GM19238 (cell line): ENCODE results near the gene RIGI.
"Not testable (repeated sequence)": the region's sequence is repeated elsewhere in the genome, so short reads cannot be mapped to it uniquely, and the experiment has no call there.

ENCODE experiments used
- DNase-seq: peaks from one replicate; pipeline ENCODE4 v3.0.0; 2011; ENCODE audit warnings: low spot score; ENCODE audit not compliant: insufficient read length

Gene RIGI

GRCh38 chr9:32526041-32526706 lies at the start of gene RIGI:
RIGI (minus strand) TSS chr9:32526196; CDS start chr9:32526166, 30 bp downstream.
- peak; percentile 17 for DNase-seq

GRCh38 chr9:32574858-32575257 lies 48.9 kb upstream of the RIGI start:
- no peak for DNase-seq

GRCh38 chr9:32573821-32574220 lies 47.8 kb upstream of the RIGI start:
- no peak for DNase-seq

- DNase-seq = peak; percentile 83
Measured at GRCh38 chr9:32572900-32573523, 47.0 kb upstream of the RIGI start, which contains the start of gene NDUFB6. NDUFB6 (minus strand) TSS chr9:32573159; CDS start chr9:32573060, 99 bp downstream.

DNA sequence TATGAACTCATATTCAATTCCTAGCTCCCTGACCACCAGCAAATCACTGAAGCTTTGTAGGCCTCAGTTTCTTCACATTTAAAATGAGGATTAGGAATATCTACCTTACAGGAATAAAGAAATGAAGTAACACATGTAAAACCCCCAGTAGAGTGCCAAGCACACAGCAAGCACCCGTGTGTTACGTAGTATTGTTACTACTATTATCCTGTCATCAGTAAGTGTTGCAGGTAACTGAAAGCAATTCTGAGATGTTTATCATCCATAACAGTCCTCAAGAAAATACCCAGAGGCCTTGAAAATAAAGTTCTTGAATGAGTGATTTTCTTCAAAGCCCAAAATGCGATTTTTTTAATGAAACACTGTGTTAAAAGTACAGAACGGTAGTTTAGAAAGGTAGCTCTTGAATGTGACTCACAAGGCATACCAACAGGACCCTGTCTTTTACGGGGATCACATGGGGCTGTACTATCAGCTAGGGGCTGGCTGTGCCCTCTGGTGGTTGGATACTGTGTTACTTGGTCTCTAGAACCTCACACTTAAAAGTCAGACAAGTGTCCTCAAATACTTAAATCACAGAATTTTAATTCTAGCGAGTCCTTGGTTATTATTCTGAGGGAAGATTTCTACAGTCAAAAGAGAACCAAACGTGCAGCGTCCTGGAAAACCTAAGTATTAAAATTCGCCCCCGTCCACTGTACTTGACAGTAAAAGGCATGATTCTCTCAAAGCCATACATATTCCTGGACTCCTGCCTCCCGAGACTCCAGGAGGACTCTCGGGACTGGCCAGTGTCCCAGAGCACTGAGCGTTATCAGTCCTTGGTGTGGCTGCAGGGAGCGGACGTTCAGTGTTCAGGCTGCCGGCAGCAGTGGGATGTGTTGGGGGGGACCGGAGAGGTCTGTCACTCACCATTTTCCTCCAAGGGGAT lies 46.2 kb upstream of the RIGI start:
- DNase-seq = peak; percentile 64

DNA sequence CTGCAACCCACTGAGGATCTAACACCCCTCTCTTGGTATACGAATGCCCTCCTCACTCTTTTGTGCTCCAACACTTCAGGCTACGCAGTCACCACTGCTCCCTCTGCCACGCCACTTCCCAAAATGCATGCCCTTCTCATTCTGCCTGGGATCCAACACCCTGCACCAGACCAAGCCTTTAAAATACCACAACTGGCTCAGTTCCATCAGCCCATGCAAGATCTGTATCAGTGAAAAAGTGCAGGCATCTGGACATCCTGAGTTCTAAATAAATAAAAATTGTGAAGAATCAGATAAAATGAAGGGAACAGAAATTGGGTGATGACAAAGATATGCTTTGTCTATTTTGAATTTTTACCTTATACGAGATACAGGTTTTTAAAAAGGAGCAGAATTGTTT lies 44.3 kb upstream of the RIGI start:
- no peak for DNase-seq

DNA sequence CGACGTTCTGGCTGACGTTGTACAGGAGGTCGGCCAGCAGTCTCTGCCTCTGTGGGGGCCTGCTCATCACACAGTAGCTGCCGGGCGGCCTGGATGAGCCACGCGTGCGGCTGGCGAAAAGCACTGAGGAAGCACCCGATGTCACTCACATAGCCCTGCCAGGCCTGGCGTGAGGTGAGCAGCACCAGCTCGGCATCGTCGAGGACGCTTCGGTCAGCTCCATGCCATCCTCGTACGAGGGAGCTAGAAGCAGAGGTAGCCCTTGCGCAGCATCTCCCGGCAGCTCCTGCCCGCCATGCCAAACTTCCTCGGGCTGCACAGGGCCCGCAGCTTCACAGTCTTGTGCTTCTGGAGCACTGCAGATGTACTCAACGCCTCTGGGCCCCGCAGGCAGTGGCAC lies 40.8 kb upstream of the RIGI start:
- no peak for DNase-seq

DNA sequence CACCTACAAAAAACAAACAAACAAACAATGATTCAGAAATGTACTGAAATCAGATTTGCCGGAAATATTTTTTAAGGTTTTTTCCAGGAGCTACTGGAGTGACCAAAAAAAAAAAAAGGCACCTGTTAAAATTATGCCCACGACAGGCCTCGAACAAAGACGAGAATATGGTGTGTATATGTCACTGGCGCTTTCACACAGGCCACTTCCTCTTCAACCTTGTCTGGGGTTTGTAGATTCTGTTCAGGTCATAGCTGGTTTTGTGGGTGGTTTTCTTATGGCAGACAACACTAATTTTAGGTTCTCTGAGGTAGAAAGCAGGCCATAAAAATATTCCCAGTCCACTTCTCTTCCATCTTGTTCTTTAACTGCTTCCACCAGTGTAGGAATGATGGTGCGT lies 40.0 kb upstream of the RIGI start:
- DNase-seq = no peak

GRCh38 chr9:32558408-32558934 lies 32.5 kb upstream of the RIGI start:
- no peak for DNase-seq

DNA sequence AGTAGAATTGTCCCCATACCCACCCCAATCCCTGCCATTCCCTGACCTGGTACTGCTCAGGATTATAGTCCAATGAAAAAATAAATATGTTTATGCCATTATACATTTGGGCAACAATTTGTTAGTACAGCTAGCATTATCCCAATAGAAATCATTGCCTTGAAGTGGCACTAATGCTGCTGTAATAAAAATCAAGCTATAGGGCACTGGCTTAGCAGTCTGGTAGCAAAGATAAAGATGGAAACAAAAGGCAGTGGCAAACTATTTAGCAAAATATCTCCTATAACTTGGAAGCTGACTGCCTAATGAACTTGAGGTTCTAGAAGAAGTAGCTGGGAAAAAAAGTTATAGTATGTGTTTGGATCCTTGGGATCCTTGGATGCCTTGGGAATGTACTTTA lies 28.6 kb upstream of the RIGI start:
- DNase-seq = no peak

DNA sequence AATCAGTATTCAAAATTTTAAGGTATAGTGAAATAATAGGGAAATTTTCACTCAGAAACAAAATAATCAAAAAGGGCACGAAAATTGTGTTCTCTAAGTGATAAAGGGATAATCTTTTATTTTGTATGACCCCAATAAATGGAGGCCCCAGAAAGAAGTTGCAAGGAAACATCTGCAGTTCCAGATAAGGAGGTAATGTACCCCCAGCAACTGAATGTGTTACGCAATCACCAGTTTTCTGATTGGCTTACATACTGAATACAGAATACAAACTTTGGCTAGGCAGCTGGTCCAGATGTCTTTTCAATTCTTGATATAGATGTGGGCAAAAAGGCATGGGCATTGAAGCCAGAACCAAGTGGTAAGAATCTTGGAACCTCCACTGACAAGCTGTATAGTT lies 28.1 kb upstream of the RIGI start:
- DNase-seq = no peak

DNA sequence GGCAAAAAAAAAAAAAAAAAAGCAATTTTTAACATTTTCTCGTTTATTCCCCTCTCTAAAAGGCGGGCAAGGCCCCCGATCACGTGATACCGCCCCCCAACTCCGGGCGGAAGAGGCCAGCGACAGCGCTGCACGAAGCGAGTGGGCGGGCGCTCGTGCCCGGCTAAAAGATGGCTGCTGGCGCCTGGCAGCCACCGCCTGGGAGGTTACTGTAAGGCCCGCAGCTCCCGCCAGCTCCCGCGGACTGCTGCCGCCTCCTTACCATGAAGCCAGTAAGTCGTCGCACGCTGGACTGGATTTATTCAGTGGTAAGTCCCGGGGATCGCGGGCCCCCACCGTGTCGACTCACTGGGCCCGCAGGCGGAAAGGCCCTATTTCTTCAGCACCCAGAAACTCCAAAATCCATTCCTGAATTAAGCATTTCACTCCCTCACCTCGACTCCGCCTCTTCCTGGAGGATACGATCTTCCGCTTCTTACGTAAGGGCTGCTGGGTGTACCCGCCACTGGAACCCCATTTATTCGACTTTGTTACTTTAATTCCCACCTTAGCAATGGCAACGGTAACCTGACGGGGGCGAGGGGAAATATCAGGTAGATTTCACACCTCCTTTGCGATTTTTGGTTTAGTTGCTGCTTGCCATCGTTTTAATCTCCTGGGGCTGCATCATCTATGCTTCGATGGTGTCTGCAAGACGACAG lies 26.3 kb upstream of the RIGI start, which contains the start of the genes SMIM27 and TOPORS:
Gene SMIM27, plus strand, starts transcription at position 156 of the 701 bp plus-strand sequence. Its CDS starts 108 bp downstream, at position 264.
Gene TOPORS, minus strand, starts transcription at position 415 of the 701 bp plus-strand sequence. Its CDS starts 150 bp downstream, at position 265.
- peak; percentile 76 for DNase-seq

DNA sequence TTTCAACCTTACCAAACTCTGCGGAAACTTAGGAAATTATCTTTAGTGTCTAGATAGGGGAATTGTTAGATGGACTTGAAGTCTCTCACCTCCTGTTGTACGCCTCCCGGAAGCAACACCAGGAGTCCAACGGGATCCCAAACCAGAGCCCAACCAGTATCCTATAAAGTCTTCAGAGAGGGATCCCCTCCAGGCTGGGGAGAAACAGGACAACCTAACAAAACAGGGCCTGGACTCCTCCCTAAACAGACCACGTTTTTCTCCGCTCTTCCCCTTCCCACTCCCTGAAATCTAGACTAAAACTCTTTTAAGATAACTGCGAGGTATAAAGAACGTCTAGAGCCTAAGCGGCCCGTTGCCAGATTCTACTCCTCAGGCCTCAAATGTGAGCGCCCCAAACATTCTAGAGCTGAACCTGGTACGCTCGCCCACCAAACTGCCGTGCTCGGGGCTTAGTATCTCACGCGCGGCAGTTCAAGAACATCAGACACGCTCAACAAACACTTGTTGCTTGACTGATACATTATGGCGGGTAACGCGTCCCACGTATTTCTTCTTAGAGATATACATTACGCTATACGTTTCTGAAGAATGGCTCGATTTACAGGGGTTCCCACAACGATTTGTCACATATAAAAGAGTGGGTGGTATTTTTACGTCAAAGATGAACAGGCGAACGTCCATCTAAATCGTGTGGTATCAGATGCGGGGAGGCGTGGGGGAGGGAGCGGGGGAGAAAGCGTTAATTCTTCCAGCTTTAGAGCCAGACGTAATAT lies 25.5 kb upstream of the RIGI start:
- peak; percentile 4 for DNase-seq

- DNase-seq = peak; percentile 91
Measured at GRCh38 chr9:32550562-32551275, 24.7 kb upstream of the RIGI start.

GRCh38 chr9:32550150-32550561 lies 24.2 kb upstream of the RIGI start:
- DNase-seq = no peak

- not testable (repeated sequence) for DNase-seq
Measured at GRCh38 chr9:32548213-32548612, 22.2 kb upstream of the RIGI start.

DNA sequence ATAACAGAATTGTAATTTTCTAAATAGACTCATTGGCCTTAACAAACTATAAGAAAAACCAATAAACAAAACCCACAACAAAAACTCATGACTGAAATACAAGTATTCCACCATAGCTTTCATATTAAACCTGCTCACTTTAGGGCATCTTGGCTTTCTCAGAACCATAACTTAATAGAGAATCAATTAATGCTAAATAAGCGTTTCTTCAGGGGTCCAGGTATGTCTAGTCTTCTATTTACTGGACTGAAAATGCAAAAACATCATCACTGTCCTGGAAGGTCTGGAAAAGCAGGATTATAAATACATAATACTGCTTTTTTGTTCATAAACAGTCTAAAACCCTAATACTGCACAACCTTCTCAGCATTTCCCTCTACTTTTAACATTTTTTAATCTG lies 19.9 kb upstream of the RIGI start:
- DNase-seq = no peak

DNA sequence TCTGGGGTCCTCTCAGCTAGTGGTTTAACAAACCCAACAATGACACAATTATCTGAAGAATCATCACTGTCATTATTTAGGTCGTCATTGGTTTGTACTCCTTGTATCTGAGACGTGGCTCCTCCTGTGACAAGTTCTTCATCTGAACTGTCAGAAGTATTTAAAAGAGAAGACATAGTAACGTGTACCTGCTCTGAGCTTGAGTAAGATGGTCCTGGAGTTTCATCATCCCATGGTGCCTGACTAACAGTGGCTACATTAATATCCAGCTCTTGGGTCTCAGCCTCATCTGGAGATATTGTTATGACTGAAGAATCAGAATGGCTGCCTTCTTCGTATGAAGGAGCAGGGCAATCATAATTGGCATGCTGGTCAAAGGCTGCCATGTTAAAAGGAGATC lies 17.1 kb upstream of the RIGI start:
- DNase-seq = no peak

DNA sequence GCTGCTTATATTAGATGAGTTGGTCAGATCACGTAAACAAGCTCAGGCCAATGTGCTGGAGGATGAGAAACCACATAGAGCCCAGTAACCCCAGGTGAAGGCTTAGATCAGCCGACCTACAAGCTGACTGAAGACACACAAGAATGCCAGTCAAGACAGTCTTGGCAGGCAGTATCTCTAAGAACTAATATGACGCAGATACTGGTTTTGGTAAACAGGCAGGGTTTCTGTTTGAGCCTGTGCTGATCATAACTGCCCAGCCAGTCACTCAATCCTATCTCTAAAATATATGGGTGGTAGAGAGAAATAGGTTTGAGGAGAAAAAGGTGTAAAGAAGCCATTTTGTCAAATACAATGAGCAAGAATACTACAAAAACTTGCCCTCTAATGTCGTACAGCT lies 7.8 kb upstream of the RIGI start:
- no peak for DNase-seq
